SW480 (cell line): ENCODE measurements around the gene TRIM40.
A peak's percentile ranks its signal among the peaks of the same experiment; 100 is the strongest.
"Not testable (repeated sequence)": the region's sequence is repeated elsewhere in the genome, so short reads cannot be mapped to it uniquely, and the experiment has no call there.

Experiments used
- DNase-seq: peaks from one replicate; pipeline ENCODE4 v3.0.0-alpha.2; 2016; ENCODE audit warnings: low spot score

Gene TRIM40

DNA sequence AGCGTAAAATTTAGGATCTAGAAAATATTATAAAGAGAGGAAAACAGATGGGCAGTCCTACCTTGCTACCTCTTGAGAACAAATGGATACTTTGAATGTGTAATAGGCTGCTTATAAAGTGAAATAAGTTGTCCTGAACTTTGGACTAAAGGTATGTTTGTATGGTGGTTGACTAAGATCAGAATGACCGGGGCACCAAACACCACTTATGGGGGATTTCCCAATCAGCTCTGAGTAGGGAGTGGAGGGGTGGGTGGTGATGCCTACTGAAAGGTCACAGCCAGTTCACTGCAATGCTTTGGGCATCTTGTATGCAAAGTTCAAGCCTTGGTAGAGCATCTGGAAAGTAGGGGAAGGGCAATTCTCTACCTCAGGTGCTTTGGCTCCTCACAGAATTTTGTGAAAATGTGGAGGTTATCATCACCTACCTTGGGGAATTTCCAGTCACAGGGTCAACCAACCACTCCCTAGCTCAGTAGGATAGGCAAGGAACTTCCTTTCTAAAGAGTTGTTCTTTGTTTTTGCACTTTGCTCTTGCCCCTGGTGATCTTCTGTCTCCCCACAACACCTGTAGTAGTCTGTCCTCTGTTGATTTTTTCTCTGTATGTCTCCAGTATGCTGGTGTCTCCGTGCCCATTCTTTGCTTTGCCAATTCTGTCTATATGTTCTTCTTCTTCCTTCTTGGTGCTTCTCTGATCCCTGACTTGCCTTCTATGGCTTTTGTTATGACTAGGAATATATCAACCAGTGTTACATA lies 22.8 kb upstream of the TRIM40 start, which contains the start of gene TRIM31:
TSS of gene TRIM31 (minus strand) at position 88 of the 757 bp plus-strand sequence. CDS start 285 bp downstream, outside the sequence.
- DNase-seq, result no peak

DNA sequence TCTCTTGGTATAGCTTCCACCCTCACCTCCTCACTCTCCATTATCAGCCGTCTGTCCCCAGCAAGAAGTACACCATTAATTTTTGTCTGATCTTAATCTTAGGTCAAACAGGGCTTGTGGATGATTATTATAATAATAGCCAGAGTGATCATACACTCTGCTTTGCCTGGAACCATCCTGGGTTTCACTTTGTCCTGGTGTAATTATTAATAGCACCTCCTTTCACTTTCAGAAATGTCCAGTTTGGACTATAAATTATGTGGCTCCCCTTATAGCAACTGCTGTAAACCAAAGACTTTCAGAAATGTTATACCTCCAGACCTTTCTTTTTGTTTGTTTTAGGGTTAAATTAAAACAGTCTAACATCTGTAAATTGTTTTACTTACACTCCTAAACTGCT lies 22.1 kb upstream of the TRIM40 start:
- no peak for DNase-seq

DNA sequence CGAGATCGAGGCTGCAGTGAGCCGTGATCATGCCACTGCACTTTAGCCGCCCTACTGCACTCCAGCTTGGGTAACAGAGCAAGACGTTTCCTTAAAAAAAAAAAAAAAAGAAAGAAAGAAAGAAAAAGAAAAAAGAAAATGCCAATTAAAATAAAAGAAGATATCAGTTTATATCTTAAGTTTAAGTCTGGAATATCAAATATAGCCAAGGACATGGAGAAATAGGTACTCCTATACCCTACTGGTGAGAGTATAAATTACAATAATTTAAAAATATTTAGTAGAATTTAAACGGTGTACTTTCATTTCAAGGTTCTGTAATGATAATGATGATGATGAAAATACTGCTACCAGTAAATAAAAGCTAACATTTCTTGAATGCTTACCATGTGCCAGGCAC lies 19.2 kb upstream of the TRIM40 start:
- no peak for DNase-seq

DNA sequence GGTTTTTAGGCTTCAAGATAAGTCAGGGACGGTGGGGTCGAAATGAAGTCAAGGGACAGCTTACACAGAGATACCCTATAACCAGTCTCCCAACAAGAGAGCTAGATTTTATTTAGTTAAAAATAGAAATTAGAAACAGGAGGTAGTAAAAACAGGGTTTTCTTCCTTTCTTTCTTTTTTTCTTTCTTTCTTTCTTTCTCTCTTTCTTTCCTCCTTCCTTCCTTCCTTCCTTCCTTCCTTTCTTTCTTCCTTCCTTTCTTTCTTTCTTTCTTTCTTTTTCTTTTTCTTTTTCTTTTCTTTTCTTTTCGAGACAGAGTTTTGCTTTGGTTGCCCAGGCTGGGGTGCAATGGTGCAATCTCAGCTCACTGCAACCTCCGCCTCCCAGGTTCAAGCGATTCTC lies 17.2 kb upstream of the TRIM40 start:
- DNase-seq, result not testable (repeated sequence)

DNA sequence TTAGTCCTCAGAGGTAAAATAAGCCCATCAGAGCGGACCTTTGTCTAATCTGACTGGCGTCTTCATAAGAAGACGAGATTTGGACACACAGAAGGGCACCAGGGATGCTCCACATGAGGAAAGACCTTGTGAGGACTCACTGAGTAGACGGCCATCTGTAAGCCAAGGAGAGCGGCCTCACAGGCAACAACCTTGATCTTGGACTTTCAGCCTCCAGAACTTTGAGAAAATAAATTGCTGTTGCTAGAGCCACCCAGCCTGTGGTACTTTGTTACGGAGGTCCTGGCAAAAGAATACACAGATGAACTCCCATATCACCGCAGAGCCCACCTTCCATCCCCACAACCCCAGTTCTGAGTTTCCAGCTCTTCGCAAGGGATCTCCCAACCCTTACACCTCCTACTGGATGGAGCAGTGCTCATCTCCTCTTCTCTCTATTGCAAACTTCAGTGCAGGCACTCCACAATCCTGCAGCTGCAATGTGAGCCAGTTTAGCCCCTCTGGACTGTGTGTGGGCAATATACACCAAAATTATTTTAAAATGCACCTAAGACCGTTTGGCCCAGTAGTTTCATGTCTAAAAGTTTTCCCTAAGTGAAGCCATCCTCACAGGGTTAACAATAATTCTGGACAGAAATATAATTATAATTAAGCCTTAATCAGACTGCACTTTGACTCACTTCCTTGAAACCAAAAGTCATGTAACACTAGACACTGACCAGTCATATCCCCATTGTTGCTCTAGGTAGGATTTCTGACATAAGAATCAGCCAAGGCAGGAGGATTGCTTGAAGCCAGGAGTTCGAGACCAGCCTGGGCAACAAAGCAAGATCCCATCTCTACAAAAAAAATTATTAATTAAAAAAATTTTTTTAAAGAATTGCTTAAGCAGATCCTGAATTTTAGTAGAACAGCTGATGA lies 14.2 kb upstream of the TRIM40 start:
- no peak for DNase-seq

DNA sequence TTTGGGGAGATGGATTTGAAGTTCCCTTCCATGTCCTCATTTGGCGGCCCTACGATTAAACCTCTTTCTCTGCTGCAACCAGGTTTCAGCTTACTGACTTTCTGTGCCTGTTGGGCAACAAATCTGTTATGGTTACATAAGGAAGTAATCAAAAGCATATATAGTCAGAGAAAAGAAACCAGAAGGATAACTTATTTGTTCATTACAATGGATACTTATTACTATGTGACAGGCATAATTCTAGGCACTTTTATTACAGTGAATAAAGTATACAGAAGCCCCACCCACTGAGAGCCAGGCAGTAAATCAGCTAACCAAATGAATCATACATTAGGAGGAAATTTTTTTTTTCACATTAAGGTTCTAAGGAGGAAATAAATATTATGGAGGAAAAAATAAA lies 13.4 kb upstream of the TRIM40 start:
- DNase-seq, result no peak

DNA sequence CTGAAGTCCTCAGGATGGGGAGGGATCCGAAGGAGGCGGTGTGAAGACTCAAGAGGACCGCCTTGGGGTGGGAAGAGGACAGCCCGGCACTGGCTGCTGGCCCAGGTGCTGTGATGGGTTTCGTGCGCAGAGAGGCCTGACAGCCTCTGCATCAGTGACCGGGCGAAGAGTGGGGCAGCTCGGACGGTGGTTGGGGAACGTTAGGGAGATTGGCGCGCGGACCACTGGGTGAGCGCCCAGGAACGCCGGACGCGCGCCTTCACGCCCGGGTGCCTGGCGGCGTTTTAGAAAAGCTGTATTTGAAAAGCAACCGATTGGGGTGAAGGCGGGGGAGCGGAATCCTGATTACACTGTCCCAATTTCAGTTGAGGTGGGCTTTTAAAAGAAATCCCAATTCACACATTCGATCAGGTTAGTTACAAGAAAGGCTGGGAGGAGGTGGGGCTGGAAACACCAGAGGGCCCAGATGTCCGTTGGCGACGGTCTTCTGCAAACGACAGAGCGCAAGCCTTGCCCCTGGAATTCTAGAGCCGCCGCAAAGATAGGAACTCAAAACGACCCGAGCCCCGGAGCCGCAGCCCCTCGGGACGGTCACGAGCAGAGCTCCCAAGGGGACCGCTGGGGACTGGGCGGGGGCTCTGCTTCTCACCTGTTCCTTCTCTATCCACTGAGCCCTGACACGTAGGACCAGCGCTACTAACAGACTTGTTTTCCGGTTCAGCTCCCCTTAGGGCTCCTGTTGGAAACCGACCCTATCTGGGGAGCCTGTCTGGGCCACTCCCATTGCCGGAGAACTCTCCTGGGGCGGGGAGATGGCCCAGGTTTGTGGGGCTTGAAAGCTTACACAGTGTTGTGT lies 8.5 kb upstream of the TRIM40 start:
- DNase-seq, result no peak

DNA sequence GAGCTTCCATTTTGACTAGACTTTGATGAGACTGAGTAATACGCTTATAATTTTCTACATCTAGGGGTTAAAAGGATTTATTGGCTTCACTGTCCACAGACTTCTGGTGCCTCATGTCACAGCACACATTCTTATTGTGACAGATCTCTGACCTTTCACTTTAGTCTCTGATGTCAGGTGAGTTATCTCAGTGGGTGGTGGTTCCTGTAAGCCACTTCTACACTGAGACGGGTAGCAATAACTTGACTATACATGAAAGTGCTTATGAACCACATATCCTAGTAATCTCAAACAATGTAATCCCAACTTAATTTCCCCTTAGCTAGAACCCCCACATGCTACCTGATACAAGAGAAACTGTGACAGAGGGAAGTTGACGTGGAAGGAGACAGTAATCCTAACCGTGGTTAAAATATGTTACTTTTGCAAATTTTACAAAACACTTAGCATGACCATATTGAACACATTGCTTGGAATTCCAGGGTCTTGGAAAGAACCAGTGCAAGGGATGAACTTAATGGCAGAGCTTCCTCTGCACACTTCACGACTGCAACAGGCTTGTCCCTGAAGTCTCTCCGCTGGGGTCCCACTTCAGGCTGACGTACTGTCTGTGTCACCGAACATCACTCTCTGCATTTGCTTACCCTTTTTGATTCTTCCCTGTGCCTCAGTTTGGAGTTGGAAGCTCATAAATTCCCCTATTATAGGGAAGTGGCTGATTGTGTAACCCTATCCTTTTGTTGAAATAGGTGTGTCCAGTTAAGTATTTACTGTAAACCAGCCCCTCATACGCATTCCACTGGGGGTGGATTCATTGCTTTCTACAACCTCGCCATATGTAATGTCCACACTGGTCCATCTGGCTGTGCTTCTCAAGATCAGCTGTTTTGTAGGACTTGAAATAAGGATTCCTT lies 6.4 kb upstream of the TRIM40 start:
- peak; percentile 41 for DNase-seq

DNA sequence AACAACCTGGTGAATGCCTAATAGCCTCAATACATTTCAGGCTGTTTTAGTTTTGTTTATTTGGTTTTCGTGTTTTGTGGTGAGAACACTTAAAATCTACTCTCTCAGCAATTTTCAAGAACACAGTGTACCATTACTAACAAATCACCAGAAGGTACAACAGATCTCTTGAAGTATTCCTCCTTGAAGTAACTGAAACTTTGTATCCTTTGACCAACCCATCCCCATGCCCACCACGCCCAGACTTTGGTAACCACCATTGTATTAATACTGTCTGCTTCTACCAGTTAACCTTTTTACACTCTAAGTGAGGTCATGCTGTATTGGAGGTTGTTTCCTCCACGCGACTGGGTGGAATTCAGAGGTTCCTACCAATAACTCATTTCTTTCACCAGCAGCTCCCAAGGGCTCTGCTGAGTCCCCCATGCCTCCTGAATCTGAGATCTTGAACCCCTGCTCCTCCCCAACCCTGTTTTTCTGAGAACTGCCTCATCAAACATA lies 5.7 kb upstream of the TRIM40 start:
- DNase-seq, result no peak

DNA sequence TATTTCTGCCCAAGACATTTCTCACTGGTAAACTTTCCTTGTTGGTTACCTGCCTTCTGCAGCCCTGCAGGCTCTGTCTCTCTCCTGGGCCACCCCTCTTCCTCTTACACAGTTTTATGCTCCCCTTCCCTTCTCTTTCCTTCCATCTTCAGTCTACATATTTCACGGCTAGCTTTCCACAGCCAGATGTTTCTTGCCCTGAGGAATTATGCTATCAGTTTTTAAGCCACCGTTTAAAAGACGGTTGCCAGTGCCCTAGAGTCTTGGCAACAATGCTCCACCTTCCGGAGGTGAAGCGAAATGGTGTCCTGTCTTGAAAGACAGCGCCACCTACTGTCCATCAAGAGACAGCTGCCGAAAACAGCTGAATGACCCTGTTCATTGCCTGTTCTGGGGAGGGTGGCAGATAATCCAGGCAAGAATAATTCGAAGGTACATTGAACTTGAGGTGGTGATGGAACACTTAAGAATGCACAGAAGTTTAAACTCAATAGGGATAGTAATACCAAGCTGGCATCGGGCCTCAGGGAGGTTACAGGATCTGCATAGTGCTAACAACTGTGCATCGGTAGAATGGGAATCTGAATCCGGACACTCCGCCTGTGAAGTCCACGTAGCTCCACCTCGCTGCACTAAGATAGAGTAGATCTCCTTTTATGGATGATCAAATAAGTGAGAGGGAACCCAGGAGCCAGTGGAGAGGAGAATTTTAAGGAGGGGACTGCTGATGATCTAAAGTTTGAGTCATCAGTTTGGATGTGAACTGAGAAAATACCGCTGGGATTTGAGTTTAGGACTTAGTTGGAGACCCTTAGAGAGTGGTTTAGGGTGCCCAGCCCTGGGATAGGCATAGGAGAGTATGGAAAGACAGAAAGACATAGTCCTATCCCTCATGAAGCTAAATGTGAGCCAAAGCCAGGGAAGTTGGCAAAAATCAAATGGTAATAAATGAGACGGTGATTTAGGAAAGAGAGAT lies 4.8 kb upstream of the TRIM40 start:
- DNase-seq, result peak; percentile 81

DNA sequence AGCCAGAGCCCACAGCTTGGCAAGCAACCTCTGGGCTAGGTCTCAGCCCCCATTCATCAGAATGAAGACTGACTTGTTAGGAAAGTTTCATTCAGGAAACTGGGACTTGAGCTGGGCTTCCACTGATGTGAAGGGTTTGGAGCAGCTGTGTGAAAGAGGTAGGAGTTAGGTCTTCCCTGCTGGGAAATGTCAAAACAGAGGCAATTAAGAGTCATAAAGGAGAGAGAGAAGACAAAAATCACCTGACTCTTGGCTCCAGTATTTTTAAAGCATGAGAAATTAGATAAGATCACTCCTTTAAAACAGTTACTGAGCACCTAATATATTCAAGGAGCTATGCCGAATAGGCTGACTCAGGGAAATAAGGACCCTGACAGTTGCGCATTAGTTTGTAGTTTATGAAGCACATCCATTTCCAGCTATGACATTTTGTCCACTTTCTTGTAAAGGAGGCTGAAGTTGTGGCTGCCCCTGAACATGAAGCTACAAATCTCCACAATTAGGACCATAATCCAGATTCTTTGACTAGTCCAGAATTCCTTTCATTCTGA lies 3.9 kb upstream of the TRIM40 start:
- no peak for DNase-seq

DNA sequence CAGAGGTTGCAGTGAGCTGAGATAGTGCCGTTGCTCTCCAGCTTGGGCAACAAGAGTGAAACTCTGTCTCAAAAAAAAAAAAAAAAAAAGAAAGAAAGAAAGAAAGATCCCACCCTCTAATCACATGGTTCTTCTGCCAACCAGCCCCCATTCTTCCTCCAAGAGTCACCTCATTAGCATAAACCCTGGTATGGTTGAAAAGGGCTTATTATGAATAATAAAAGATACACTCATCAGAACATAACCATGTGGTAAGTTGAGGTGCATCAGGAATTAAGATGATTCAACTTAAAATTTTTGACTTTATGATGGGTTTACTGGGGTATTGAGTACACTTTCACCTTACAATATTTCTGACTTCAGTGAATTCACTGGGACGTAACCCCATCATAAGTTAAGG lies 793 bp upstream of the TRIM40 start:
- no peak for DNase-seq

DNA sequence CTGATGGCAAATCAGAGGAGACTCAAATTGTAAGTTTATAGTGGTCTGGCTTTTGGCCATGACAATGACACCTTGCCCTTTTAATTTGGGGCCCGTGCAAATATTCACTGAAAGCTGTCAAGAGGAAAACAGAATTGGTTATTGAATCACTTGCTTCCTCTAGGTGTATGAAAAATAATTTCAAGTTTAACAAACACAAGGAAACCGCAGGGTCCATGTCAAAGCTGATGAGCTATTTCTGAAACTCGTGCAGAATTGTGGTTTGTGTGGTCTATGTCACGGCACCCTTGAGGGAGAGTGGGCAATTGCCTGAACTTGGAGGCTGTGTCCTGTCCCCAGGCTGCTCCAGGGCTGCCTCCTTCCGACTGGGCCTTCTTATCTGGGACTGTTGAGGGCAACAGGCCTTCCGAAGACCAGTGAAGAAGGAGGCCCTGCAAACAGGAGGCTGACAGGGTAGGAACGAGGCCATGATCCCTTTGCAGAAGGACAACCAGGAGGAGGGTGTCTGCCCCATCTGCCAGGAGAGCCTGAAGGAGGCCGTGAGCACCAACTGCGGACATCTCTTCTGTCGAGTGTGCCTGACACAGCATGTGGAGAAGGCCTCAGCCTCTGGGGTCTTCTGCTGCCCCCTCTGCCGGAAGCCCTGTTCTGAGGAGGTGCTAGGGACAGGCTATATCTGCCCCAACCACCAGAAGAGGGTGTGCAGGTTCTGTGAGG lies 788 bp downstream of the TRIM40 start:
- no peak for DNase-seq

DNA sequence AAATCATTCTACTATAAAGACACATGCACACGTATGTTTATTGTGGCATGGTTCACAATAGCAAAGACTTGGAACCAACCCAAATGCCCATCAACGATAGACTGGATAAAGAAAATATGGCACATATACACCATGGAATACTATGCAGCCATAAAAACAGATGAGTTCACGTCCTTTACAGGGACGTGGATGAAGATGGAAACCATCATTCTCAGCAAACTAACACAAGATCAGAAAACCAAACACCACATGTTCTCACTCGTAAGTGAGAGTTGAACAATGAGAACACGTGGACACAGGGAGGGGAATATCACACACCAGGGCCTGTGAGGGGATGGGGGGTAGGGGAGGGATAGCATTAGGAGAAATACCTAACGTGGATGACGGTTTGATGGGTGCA lies 4.3 kb downstream of the TRIM40 start:
- DNase-seq, result not testable (repeated sequence)

DNA sequence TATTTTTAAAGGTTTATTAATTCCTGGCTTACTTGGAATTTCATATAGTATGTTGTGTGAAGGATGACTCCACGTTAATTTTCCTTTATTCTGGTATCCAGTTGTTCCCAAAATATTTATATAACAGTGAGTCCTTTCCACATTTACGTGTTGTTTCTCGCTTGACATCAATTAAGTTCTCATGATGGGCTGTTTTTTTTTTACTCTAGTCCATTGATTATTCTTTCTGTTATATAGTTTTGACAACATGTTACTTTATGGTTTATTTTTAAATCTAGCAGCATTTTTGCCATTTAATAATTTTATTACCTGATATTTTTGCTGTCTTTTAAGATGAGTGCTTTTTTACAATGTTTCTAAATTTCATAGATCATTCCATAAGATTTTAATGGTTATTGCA lies 6.7 kb downstream of the TRIM40 start:
- DNase-seq, result no peak

DNA sequence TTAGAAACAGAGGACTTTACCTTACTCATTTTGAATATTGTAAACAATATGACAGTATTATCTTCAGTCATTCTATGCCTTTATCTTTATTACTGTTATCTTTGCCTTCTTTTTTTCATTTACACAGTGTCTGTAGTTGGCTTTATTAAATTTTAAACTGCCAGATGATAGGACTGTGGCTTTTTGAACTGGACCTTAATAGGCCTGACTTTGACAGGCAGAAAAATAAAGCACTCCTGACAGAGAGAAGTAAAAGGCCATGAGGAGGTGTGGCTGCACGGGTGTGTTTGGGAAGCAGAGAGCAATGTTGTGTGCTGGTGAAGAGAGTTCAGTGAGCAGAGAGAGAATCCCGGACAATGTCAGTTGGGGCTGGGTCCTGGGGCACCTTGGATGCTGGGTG lies 7.8 kb downstream of the TRIM40 start:
- no peak for DNase-seq

DNA sequence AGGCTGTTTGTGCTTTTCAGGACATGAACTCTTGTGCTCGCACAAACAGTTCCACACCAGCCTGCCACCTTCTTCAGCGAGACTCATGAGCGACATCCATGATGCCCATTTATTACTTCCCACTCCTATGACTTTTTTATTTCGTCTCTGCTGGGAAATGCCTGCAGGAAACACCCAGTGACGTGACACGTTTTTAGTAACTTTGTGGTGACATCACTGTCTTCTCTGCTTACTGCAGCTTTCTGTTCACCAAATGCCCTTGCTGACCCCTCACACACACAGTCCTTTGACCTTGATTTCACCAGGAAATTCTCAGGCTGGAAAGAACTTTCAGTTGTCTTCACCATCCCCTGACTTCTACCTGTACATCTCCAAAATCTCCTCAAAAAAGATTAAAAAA lies 8.9 kb downstream of the TRIM40 start:
- DNase-seq, result no peak

DNA sequence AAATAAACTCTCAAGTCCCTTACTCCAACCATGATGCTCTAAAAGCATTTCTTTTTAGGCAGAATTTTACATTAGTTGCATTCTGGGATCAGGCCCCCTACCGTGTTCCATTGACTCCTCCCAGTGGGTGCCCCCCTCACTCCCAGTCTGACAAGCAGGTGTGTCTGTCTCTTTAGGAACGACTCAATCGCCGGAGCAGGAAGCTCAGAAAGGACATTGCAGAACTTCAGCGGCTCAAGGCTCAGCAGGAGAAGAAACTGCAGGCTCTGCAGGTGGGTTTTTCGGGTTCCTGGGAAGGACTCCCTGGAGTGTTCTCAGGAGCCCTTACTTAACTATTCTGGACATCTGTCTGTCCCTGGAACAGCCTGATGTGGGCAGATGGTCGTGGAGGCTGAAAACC lies 9.9 kb downstream of the TRIM40 start:
- DNase-seq, result no peak

DNA sequence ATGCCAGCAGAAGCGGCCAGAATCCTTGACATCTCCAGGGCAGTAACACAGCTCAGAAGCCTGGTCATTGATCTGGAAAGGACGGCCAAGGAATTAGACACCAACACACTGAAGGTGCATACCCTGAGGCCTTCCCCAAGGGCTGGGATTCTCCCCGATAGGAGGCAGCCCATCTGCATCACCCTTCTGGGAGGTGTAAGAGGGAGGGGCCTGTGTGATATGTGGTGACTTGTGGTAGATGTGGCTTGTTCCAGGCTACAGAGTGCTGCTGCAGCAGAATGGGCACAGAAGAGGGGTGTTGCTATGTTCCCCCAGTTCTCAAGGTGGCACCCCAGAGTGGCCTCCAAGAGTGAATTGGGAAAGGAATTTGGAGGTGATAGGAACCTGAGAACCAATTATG lies 11.2 kb downstream of the TRIM40 start:
- no peak for DNase-seq
